ENCODE data around the gene CNPY2.

- TF ChIP-seq, protein P1, sequence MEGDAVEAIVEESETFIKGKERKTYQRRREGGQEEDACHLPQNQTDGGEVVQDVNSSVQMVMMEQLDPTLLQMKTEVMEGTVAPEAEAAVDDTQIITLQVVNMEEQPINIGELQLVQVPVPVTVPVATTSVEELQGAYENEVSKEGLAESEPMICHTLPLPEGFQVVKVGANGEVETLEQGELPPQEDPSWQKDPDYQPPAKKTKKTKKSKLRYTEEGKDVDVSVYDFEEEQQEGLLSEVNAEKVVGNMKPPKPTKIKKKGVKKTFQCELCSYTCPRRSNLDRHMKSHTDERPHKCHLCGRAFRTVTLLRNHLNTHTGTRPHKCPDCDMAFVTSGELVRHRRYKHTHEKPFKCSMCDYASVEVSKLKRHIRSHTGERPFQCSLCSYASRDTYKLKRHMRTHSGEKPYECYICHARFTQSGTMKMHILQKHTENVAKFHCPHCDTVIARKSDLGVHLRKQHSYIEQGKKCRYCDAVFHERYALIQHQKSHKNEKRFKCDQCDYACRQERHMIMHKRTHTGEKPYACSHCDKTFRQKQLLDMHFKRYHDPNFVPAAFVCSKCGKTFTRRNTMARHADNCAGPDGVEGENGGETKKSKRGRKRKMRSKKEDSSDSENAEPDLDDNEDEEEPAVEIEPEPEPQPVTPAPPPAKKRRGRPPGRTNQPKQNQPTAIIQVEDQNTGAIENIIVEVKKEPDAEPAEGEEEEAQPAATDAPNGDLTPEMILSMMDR (IDR thresholded peaks at IDR 0.05), result no peak
- TF ChIP-seq POLR2A (IDR thresholded peaks at IDR 0.05), result no peak
Observed at GRCh38 chr12:56333197-56333678, 17.4 kb upstream of the CNPY2 start.

All from esophagus squamous epithelium (tissue), 4 donors.